GM19438 (cell line): ENCODE data around the gene MMP26.
"Not testable (repeated sequence)": the region's sequence is repeated elsewhere in the genome, so short reads cannot be mapped to it uniquely, and the experiment has no call there.

Experiments
- ATAC-seq: cut with Tn5 transposase; IDR thresholded peaks from one replicate; pipeline ENCODE4 v1.9.1; 2021; ENCODE audit warnings: low read depth; ENCODE audit not compliant: unreplicated experiment

MMP26 gene

GRCh38 chr11:4722616-4723534 is 18.3 kb downstream of the MMP26 start:
- ATAC-seq = not testable (repeated sequence)

GRCh38 chr11:4727171-4727570 is 22.6 kb downstream of the MMP26 start:
- ATAC-seq = no peak

GRCh38 chr11:4740735-4741134 is 36.2 kb downstream of the MMP26 start:
- no peak for ATAC-seq

- no peak for ATAC-seq
Measured at GRCh38 chr11:4748438-4748837, 43.9 kb downstream of the MMP26 start.

GRCh38 chr11:4751201-4751600 is 46.6 kb downstream of the MMP26 start:
- ATAC-seq = no peak
